H1 (cell line): ENCODE measurements around the gene CHST9.

Source experiments
- BCL11A ChIP-seq, 2 experiments: IDR thresholded peaks; one replicate each; pipeline ENCODE4 v1.6.1; 2011; ENCODE audit warnings: low read depth in 2 of 2, low read length in 2 of 2, mild to moderate bottlenecking in 2 of 2
- CTCF ChIP-seq, 3 experiments: IDR thresholded peaks; 1 replicate in 2 of 3; 2 replicates in 1 of 3; pipeline versions ENCODE4 v1.5.1 to v1.6.1; 2011; ENCODE audit warnings: low read length in 3 of 3, mild to moderate bottlenecking in 3 of 3, inconsistent platforms in 2 of 3, low read depth in 1 of 3, moderate library complexity in 1 of 3; ENCODE audit not compliant: insufficient read depth in 1 of 3; ENCODE audit errors: control extremely low read depth in 1 of 3
- EP300 ChIP-seq, 2 experiments: IDR thresholded peaks; 1 replicate in 1 of 2; 2 replicates in 1 of 2; pipeline ENCODE4 v1.6.1; 2011 to 2012; ENCODE audit warnings: low read depth in 2 of 2, low read length in 2 of 2, mild to moderate bottlenecking in 2 of 2, borderline replicate concordance in 1 of 2, inconsistent platforms in 1 of 2, moderate library complexity in 1 of 2
- EZH2 ChIP-seq: fragments of 200-600 bp; sonication (generic); IDR thresholded peaks from 2 replicates; pipeline ENCODE4 v1.7.1; 2012; ENCODE audit warnings: low read depth, mild to moderate bottlenecking, moderate library complexity, low read length, inconsistent platforms; ENCODE audit not compliant: severe bottlenecking
- GTF2F1 ChIP-seq: IDR thresholded peaks from 2 replicates; pipeline ENCODE4 v1.6.1; 2012; ENCODE audit warnings: low read depth, low read length, improper control_type of control experiment, borderline replicate concordance
- MAFK ChIP-seq: IDR thresholded peaks from 2 replicates; pipeline ENCODE4 v1.6.1; 2012; ENCODE audit warnings: low read depth, mild to moderate bottlenecking, improper control_type of control experiment, low read length
- MAX ChIP-seq: IDR thresholded peaks from 2 replicates; pipeline ENCODE4 v1.6.1; 2012; ENCODE audit warnings: inconsistent platforms
- RAD21 ChIP-seq, 2 experiments: IDR thresholded peaks in 1 of 2; conservative IDR thresholded peaks in 1 of 2; 2 replicates each; pipeline ENCODE4 v1.6.1; 2011; ENCODE audit warnings: low read depth in 2 of 2, low read length in 2 of 2, improper control_type of control experiment in 1 of 2, inconsistent platforms in 1 of 2, mild to moderate bottlenecking in 1 of 2, moderate library complexity in 1 of 2
- SP1 ChIP-seq: IDR thresholded peaks from 2 replicates; pipeline ENCODE4 v1.6.1; 2011; ENCODE audit warnings: low read depth, low read length
- TCF12 ChIP-seq: IDR thresholded peaks from 2 replicates; pipeline ENCODE4 v1.6.1; 2011; ENCODE audit warnings: low read depth, mild to moderate bottlenecking, low read length
- ZNF274 ChIP-seq: IDR thresholded peaks from 2 replicates; pipeline ENCODE4 v1.7.0; 2012; ENCODE audit warnings: low read length, borderline replicate concordance; ENCODE audit errors: extremely low read depth

GRCh38 chr18:26919627-26920026 lies 265.5 kb downstream of the CHST9 start:
- no peak for TF ChIP-seq CTCF (IDR thresholded peaks at IDR 0.05; ENCODE audit: control extremely low read depth in 1 of 3, insufficient read depth in 1 of 3, low read depth in 1 of 3, low read length in 3 of 3)
- TF ChIP-seq SP1 = no peak
- TF ChIP-seq ZNF274 = no peak
- no peak for TF ChIP-seq MAX
- TF ChIP-seq BCL11A (IDR thresholded peaks at IDR 0.05; ENCODE audit: low read depth in 2 of 2, low read length in 2 of 2) = no peak
- no peak for TF ChIP-seq GTF2F1
- no peak for TF ChIP-seq EZH2
- TF ChIP-seq EP300 (IDR thresholded peaks at IDR 0.05; ENCODE audit: borderline replicate concordance in 1 of 2, low read depth in 2 of 2, low read length in 2 of 2) = no peak
- TF ChIP-seq RAD21 (IDR thresholded peaks at IDR 0.05 in 1 of 2, conservative IDR thresholded peaks at IDR 0.05 in 1 of 2; ENCODE audit: low read depth in 2 of 2, low read length in 2 of 2) = no peak
- no peak for TF ChIP-seq MAFK
- TF ChIP-seq TCF12 = no peak
